Left hindlimb (tissue), 1 donor: ENCODE measurements around the gene RERE.

Experiments
- DNase-seq: peaks from one replicate; pipeline ENCODE4 v3.0.0-alpha.2; 2018

Gene RERE

GRCh38 chr1:8415526-8416278 lies 401.7 kb downstream of the RERE start:
- no peak for DNase-seq

DNA sequence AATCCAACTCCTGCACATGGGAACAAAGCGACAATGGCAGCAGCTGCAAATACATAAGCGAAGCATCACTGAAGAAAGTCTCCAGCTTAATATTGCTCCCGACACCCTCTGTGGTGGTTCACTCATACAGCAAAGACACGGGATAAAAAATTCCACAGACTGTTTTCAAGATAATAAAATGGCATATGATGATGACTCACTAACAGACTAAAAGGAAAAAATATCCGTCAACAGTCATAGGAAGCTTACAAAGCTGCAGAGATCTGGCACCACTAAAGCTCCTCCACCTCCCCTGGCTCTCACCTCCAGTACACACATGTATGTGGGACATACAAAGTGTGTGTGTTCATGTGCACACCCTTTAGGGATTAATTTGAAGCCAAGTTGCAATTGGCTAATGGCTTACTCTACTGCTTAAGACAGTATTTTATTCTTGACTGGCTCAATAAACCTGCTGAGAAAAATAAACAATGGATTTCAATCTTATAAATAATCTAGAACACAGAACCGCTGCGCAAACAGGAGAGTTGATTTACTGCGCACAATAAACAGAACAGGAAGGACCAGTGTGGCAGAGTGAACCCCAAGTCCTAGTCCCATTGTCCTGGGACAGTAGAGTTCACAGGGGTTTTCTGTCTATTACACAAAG lies 405.1 kb downstream of the RERE start:
- DNase-seq, result no peak

- DNase-seq, result no peak
Observed at GRCh38 chr1:8411803-8412182, 405.6 kb downstream of the RERE start.

- no peak for DNase-seq
Observed at GRCh38 chr1:8410791-8411190, 406.6 kb downstream of the RERE start.

DNA sequence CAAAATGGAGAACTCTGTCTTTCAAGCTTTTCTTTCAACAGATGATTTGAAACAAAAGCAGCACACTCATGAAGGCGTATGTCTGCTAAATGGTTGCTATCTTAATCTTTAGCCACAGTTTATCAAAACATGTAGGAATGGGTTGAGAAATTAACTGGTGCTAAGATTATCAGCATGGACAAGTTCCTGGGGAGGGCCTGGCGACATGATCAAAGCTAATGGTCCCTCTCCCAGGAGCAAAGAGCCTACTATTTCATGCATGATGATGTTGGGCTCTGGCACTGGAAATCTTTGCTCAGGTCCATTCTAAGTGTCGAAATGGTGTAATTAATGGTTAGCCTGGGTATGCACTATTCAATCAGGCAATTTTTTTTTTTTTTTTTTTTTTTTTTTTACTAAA lies 407.8 kb downstream of the RERE start:
- DNase-seq, result no peak

GRCh38 chr1:8409106-8409505 lies 408.3 kb downstream of the RERE start:
- no peak for DNase-seq

DNA sequence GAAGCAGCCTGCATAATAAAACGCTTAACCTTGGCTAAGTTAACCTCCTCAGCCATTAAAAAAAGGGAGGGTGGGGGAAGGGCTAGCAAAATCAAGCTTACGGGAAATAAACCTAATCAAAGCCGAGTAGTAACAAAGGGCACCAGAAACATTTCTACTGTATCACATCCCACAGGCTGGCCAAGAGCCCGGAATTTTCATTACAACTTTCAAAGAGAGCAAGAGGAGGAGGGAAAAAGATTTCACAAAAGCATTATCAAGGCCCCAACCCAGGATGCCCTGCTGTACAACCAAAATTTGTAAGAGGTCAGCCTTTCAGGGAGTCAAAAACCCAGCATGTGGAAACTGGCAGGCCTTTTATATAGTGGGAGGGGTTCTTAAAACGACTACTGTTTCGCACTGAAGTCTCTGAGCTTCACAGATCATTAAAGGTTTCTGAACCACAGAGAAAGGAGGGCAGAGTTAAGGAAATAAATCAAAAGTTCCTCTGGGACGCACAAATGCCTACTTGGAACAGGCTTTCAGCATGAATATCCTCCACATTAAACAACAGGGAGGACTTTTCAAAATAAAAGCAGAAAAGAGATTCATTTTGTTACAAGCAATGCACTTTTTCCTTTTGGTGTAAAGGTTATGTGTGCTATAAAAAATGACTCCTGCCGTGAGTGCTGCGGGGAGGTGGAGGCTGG lies 409.1 kb downstream of the RERE start:
- DNase-seq, result peak; percentile 71

GRCh38 chr1:8407652-8408051 lies 409.8 kb downstream of the RERE start:
- DNase-seq, result no peak

DNA sequence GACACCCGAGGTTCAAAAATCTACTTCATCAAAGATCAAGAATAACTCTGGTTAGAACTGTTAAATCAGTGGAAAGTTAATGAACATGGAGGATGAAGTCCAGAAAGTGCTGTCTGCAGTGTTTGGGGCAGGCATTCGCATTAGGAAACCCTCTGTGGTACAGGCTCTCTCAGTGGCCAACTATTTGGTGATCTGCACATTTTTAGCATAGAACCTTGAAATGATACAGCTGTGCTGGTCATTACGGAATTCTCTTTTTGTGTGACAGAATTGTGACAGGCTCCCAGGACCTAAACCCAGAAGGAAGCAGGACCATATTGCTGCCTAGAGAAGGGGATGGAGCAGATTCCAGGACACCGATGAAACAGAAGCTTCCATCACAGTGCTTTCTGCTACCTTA lies 410.5 kb downstream of the RERE start:
- DNase-seq, result no peak

- DNase-seq, result no peak
Observed at GRCh38 chr1:8406011-8406410, 411.4 kb downstream of the RERE start.

DNA sequence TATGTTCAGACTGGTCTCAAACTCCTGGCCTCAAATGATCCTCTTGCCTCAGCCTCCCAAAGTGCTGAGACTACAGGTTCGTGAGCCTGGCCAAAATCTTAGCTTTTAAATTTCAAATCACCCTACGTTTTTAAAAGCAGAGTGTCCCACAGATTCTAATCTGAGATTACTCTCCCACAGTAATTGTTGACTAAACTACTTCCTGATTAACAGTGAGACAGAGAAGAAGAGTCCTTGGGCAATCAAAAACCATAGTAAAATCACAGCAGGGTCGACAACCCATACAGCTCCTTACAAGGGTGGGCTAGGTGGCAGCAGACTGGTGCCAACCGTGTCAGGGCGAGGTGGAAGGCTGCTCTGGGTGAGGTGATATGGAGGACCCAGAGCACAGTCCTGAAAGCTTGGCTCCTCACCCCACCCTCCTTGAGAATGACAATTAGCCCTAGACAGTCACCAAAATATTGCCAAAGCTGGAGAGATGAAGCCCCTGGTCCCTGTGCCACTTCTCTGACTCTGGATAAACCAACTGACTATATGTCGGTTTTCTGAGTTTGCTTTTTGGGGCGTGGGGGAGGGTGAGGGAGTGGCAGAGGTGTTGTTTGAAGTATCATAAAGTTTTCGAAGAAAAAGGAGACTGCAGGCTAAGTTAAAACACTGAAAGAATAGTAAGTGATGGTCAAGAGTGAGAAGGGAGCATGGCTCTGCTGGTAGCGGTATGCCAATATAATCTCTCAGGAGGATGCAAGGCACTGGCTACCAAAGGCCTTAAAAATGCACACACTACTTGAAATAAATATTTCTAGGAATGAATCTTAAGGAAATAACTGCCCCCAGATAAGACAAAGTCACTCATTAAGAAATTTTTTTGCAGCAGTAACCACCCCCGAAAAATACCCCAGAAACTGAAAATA lies 412.7 kb downstream of the RERE start:
- DNase-seq, result no peak

- no peak for DNase-seq
Observed at GRCh38 chr1:8402109-8402710, 415.2 kb downstream of the RERE start.

GRCh38 chr1:8398677-8399076 lies 418.8 kb downstream of the RERE start:
- no peak for DNase-seq

DNA sequence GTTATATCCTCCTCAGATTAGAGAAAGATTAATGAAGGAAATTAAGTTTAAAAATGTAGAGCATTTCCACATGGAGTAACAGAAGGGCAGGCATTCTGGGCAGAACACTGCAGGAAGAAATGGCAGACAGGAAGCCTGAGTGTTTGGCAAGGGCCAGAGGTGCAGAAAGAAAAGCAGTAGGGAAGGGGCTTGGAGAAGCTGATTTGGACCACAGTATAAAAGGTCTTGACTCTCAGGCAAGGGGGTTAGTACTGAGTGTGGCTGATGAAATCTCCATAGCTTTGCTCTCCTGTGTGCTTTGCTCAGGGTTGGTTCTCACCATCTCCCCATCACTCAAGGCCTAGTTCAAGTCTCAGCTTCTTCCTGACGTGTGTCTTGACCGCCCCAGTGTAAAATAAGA lies 419.4 kb downstream of the RERE start:
- DNase-seq, result no peak

GRCh38 chr1:8397511-8397910 lies 419.9 kb downstream of the RERE start:
- DNase-seq, result no peak

DNA sequence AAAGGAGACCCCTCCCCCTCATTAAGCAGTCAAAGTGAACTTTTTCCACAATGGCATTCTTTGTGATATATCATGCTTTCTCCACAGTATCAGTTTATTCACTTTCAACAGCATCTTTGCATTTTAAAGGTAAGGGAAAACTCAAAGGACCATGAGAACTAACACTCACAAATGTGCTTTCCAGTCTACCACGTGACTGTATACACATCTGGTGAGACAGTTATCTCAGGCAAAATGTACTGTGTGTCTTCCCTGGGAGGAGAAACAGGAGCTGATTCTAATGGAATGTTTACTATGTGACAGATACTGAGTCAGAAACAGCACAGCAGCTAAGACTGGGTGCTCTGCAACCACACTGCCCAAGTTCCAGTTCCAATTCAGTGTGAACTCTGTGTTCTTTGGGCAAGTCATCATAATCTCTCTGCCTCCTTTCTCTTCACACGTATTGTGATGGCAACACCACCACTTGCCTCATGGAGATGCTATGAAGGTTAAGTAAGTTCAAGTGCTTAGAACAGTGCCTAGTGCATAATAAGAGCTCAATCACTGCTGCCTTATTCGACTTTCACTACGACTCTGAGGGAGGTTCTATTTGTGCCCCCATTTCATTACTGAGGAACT lies 420.5 kb downstream of the RERE start:
- no peak for DNase-seq

DNA sequence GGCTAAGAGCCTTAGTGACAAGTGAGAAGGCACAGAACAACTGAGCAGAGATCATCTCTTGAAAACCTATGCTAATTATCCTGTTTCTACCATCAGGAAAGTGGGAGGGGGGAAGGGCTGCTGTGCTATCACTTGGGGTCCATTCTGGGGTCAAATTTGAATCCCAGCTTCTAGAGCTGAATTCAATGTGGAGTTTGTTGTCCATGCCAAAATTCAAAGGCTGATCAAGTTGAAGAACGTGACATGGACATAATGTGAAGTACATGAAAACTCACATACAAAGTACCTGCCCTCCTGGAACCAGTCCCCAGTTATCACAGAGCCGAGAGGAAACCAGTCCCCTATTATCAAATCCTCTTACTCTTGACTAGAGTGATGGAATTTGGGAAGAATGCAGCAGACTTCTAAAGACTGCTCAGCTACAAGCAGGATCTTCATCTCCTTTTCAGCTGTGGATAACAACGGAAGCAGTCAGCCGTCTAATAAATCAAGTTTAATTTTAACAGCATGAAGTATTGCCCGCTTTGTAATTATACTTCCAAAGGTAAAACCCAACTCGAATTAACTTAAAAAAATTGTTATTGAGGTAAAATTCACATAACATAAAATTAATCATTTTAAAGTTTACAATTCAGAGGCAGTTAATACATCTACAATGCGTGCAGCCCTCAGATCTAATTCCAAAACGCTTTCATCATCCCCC lies 421.2 kb downstream of the RERE start:
- no peak for DNase-seq

DNA sequence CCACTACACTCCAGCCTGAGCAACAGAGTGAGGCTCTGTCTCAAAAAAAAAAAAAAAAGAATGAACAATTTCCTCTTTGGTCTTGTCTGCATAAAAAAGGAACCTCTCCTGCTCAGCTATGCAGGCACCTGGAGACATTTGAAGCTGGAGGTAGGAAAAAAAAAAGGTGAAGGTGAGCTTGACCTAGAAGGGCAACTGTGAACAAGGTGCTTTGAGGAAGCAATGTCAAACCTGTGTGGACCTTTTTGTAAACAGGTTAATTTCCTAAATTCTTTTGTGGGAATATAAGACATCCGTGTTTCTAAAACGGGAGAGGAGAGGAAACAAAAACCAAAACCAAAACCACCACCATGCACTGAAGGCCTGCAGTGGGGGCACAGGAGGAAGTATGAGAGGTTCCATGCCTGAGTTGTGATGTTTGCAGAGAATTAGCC lies 422.0 kb downstream of the RERE start:
- DNase-seq, result no peak

DNA sequence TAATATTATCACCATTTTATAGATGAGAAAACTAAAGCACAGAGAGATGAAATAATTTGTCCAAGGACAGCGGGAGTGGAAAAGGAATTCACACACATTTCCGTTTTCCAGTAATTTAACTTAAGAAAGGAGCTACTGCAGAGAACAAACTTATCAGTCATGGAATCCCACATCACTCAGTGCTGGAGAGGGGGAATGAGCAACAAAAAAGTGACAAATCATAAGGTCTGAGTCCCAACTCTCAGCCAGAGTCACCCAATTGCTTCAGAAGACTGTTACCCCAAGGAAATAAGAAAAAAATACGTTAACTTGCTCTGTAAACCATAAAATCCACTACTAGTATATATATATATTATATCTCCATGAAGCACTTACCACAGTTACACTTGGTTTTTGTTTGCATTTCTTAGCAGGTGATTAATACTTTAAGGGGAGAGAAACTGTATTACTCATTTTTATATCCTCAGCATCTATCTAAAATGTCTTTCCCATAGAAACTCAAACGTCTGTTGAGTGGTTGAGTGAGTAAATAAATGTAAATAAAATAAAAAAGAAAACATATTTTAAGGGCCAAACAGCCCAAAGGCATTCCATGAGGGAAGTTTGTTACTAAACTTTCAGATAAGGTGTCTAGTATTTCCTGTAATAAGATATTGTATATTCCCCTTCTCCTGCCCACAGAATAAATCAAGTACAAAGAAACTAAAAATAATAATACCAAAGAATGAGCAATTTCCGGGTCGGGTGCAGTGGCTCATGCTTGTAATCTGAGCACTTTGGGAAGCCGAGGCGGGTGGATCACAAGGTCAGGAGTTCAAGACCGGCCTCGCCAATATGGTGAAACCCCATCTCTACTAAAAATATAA lies 422.8 kb downstream of the RERE start:
- DNase-seq, result no peak

DNA sequence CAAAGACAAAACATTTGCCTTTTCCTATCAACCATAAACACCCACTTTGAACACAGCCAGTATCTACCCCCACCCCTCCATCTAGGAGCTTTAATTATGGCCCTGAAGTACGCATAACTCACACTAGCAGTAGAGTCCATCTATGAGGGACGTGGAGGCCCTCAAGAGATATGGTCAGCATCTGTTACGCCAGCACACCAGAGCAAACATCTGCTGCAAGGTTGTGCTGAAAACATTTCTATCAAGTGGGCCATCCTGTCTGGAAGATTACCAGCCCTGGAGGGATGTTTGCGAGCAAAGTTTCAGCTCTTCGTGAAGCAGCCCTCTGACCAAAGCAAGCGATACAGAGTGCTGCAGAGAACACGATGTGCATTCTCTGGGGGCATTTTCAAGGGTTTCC lies 424.9 kb downstream of the RERE start:
- no peak for DNase-seq
